HepG2 (cell line): Measurements from ENCODE around the gene STOM. TPM values are rescaled to one million over a fixed set of nuclear protein-coding genes. Genes with fewer than 3 reads are reported as not detected.
"Not testable (repeated sequence)": the region's sequence is repeated elsewhere in the genome, so short reads cannot be mapped to it uniquely, and the experiment has no call there.

Source experiments
- ATAC-seq: fragments of 200-7000 bp; cut with Tn5 transposase; 3 replicates; pipeline ENCODE4 v1.9.1; 2020; ENCODE audit warnings: mild to moderate bottlenecking, moderate library complexity
- BruUV-seq: library from RNA; stranded (reverse); fragments of 400-500 nt; replicated peaks from 2 replicates; lab custom pipeline; 2021; lab: Mats Ljungman, UMichigan
- CTCF ChIA-PET: fragments of 300-600 bp; formaldehyde crosslinking; extraction: SDS; loops from one replicate; lab custom pipeline; 2021; ENCODE audit warnings: low total read pairs, inconsistent platforms, low intra/inter-chr PET ratio; lab: Yijun Ruan, JAX
- POLR2A ChIA-PET: fragments of 350-600 bp; sonication (Branson Sonifier 250); formaldehyde crosslinking; loops from one replicate; lab custom pipeline; 2020; ENCODE audit warnings: antibody characterized with exemption, inconsistent platforms; lab: Yijun Ruan, JAX
- DNase-seq: peaks from one replicate; pipeline ENCODE4 v3.0.0-alpha.2; 2015; ENCODE audit warnings: low spot score
- FAIRE-seq: peaks from 3 replicates; lab custom pipeline; 2011; peaks lifted over from hg19 to GRCh38; lab: Jason Lieb, UNC
- H2AFZ ChIP-seq: one replicate; pipeline ENCODE4 v1.6.1; 2011; ENCODE audit warnings: low read length, inconsistent platforms
- H3K27ac ChIP-seq: fragments of 300-600 bp; 3 replicates; pipeline ENCODE4 v1.8.0; 2011; ENCODE audit warnings: mixed run types, mild to moderate bottlenecking, mixed read lengths, low read length, inconsistent platforms; ENCODE audit not compliant: insufficient read depth; ENCODE audit errors: extremely low read length
- H3K27me3 ChIP-seq, 2 experiments: fragments of 200-600 bp in 1 of 2; 2 replicates in 1 of 2; 3 replicates in 1 of 2; pipeline versions ENCODE4 v1.6.0 to v1.8.0; 2011; ENCODE audit warnings: low read length in 2 of 2, mild to moderate bottlenecking in 2 of 2, moderate library complexity in 2 of 2, inconsistent platforms in 1 of 2; ENCODE audit not compliant: insufficient read depth in 2 of 2, control insufficient read depth in 1 of 2
- H3K36me3 ChIP-seq, 2 experiments: fragments of 200-600 bp in 1 of 2; replicated peaks in 1 of 2; 2 replicates in 1 of 2; 3 replicates in 1 of 2; pipeline versions ENCODE4 v1.5.1 to v1.8.0; 2011; ENCODE audit warnings: low read length in 2 of 2, inconsistent platforms in 1 of 2; ENCODE audit not compliant: insufficient read depth in 2 of 2, control insufficient read depth in 1 of 2
- H3K4me1 ChIP-seq: 2 replicates; pipeline ENCODE4 v1.5.1; 2012; ENCODE audit warnings: low read length, inconsistent platforms; ENCODE audit not compliant: insufficient read depth
- H3K4me2 ChIP-seq: 2 replicates; pipeline ENCODE4 v1.6.0; 2011; ENCODE audit warnings: low read depth, low read length, inconsistent platforms
- H3K4me3 ChIP-seq, 3 experiments: fragments of 200-600 bp in 1 of 3; sonication (generic), shearing (Covaris generic) in 1 of 3; replicated peaks in 1 of 3; 2 replicates each; pipeline ENCODE4 v1.5.1; 2011 to 2016; ENCODE audit warnings: low read length in 3 of 3, inconsistent platforms in 2 of 3, low read depth in 2 of 3, mild to moderate bottlenecking in 2 of 3, control low read depth in 1 of 3, mixed read lengths in 1 of 3; ENCODE audit not compliant: insufficient read depth in 1 of 3
- H3K79me2 ChIP-seq: one replicate; pipeline ENCODE4 v1.6.1; 2011; ENCODE audit warnings: low read length, inconsistent platforms; ENCODE audit not compliant: insufficient read depth
- H3K9ac ChIP-seq: 2 replicates; pipeline ENCODE4 v1.6.0; 2011; ENCODE audit warnings: mild to moderate bottlenecking, low read depth, low read length, inconsistent platforms; ENCODE audit not compliant: insufficient read depth
- H3K9me3 ChIP-seq: 2 replicates; pipeline ENCODE4 v1.5.1; 2012; ENCODE audit warnings: mild to moderate bottlenecking, low read length
- H4K20me1 ChIP-seq: 2 replicates; pipeline ENCODE4 v1.6.0; 2011; ENCODE audit warnings: inconsistent platforms, mild to moderate bottlenecking, low read length, moderate library complexity; ENCODE audit not compliant: insufficient read depth
- E2F2 ChIP-seq: sonication (generic); formaldehyde crosslinking; IDR thresholded peaks from 2 replicates; pipeline ENCODE4 v1.4.0; 2020; ENCODE audit warnings: missing genetic modification reagents, borderline replicate concordance
- ETS1 ChIP-seq: sonication (generic); formaldehyde crosslinking; IDR thresholded peaks from 2 replicates; pipeline ENCODE4 v1.4.0; 2020; ENCODE audit warnings: missing genetic modification reagents
- HIVEP1 ChIP-seq: sonication (generic); formaldehyde crosslinking; IDR thresholded peaks from 2 replicates; pipeline ENCODE4 v1.4.0; 2020; ENCODE audit warnings: mild to moderate bottlenecking, missing genetic modification reagents
- SMAD9 ChIP-seq: sonication (generic); formaldehyde crosslinking; IDR thresholded peaks from 2 replicates; pipeline ENCODE4 v1.5.1; 2020; ENCODE audit warnings: mild to moderate bottlenecking, missing genetic modification reagents
- ZNF451 ChIP-seq: sonication (generic); formaldehyde crosslinking; IDR thresholded peaks from 2 replicates; pipeline ENCODE4 v1.5.0; 2020; ENCODE audit warnings: mild to moderate bottlenecking, missing genetic modification reagents
- ZNF564 ChIP-seq: sonication (generic); formaldehyde crosslinking; IDR thresholded peaks from 2 replicates; pipeline ENCODE4 v1.8.1; 2023; ENCODE audit warnings: mild to moderate bottlenecking, missing genetic modification reagents
- WGBS: methylation state at CpG from one replicate; pipeline ENCODE4 v1.1.6; 2017; ENCODE audit warnings: low lambda C conversion rate; 5-methylcytosine and 5-hydroxymethylcytosine counted together
- in situ Hi-C: cut with HindIII; loops from 2 replicates; pipeline ENCODE4 v1.10.0; 2017; ENCODE audit warnings: low pct_unique_long_range_greater_than_20kb; ENCODE audit not compliant: extremely low pct_ligation_motif_present
- intact Hi-C: fragments of 100-400 bp; cut with micrococcal nuclease; formaldehyde crosslinking; loops from one replicate; pipeline ENCODE4 v1.10.0; 2022; ENCODE audit not compliant: unreplicated experiment
- polyA plus RNA-seq, 8 experiments: library from polyadenylated mRNA; depleted of rRNA in 3 of 8; stranded (reverse) in 7 of 8; unstranded in 1 of 8; fragments of >200 nt; fragmentation: Illumina TruSeq in 4 of 8; extraction: Trizol in 4 of 8; gene quantifications; 2 replicates each; pipeline versions ENCODE4 v1.2.1 to v1.2.3, GENCODE V29; 2011 to 2016; ENCODE audit warnings: low read depth in 4 of 8, missing spikeins in 1 of 8, mixed read lengths in 1 of 8; ENCODE audit not compliant: insufficient read depth in 1 of 8
- total RNA-seq, 5 experiments: library from RNA; depleted of rRNA; stranded (reverse); fragments of >200 nt; fragmentation: Illumina TruSeq; extraction: Trizol; gene quantifications; 2 replicates each; pipeline ENCODE4 v1.2.3, GENCODE V29; 2016; ENCODE audit warnings: low read depth in 1 of 5

STOM gene
- total and polyA plus RNA-seq, 2 of the 13 experiments (the other 11 are each of a cell fraction or from before 2014, with no cell fraction given): 43.6 to 165 TPM

- TF ChIP-seq HIVEP1 (CRISPR knock-in tag): no peak
- no peak for TF ChIP-seq ZNF564 (CRISPR knock-in tag)
- no peak for TF ChIP-seq E2F2 (CRISPR knock-in tag)
- no peak for TF ChIP-seq SMAD9
- no peak for TF ChIP-seq ETS1 (CRISPR knock-in tag)
- no peak for TF ChIP-seq ZNF451 (CRISPR knock-in tag)
These were observed 28.3 kb upstream of the STOM start (continued) for GRCh38 chr9:121398374-121398773.

- H3K9me3 ChIP-seq, H3K4me2 ChIP-seq, DNase-seq, BruUV-seq, FAIRE-seq, POLR2A ChIA-PET, H3K27me3 ChIP-seq, H3K4me1 ChIP-seq, intact Hi-C loops, ATAC-seq, H3K27ac ChIP-seq, H3K36me3 ChIP-seq, H2AFZ ChIP-seq, H4K20me1 ChIP-seq, H3K4me3 ChIP-seq, H3K79me2 ChIP-seq, H3K9ac ChIP-seq: not testable (repeated sequence)
- in situ Hi-C loops: loop anchor here (5.0 kb wide), 2 partner anchors 80 to 175 kb away; no protein-coding TSS in a partner anchor
- CTCF ChIA-PET: interaction anchor here (5.9 kb wide), 1 partner anchor 76 kb away, joined by 133 read pairs; no protein-coding TSS in a partner anchor
- 98% methylated on average over 1 of the region's 1 CpG for WGBS
These were observed 27.2 kb upstream of the STOM start for GRCh38 chr9:121397277-121397676.
